AG09319 (cell line): Measurements from ENCODE around the gene PIP5K1B.
A peak's percentile ranks its signal among the peaks of the same experiment; 100 is the strongest.
"Not testable (repeated sequence)": the region's sequence is repeated elsewhere in the genome, so short reads cannot be mapped to it uniquely, and the experiment has no call there.

ENCODE experiments used
- DNase-seq: peaks from one replicate; pipeline ENCODE4 v3.0.0-alpha.2; 2010; ENCODE audit warnings: low read depth; ENCODE audit errors: extremely low read depth
- CTCF ChIP-seq: IDR thresholded peaks from 2 replicates; pipeline ENCODE4 v1.5.1; 2011; ENCODE audit warnings: low read depth, mild to moderate bottlenecking, inconsistent platforms, low read length, moderate library complexity

The PIP5K1B gene

GRCh38 chr9:69044240-69045219 lies 339.5 kb downstream of the PIP5K1B start:
- no peak for TF ChIP-seq CTCF
- peak; percentile 28 for DNase-seq

GRCh38 chr9:69045821-69046220 lies 340.8 kb downstream of the PIP5K1B start:
- DNase-seq = no peak
- TF ChIP-seq CTCF = no peak

- TF ChIP-seq CTCF = no peak
- DNase-seq = no peak
These were observed 341.7 kb downstream of the PIP5K1B start for GRCh38 chr9:69046723-69047122.

- DNase-seq = no peak
- TF ChIP-seq CTCF = no peak
These were observed 342.3 kb downstream of the PIP5K1B start for GRCh38 chr9:69047371-69047770.

GRCh38 chr9:69049094-69049493 lies 344.1 kb downstream of the PIP5K1B start:
- no peak for DNase-seq
- no peak for TF ChIP-seq CTCF

GRCh38 chr9:69050936-69051335 lies 345.9 kb downstream of the PIP5K1B start:
- not testable (repeated sequence) for DNase-seq

- TF ChIP-seq CTCF = no peak
- no peak for DNase-seq
These were observed 349.9 kb downstream of the PIP5K1B start for GRCh38 chr9:69054989-69055388.
